Psoas muscle (tissue), 8 donors: ENCODE results near the gene IL1RN. TPM values are rescaled to one million over a fixed set of nuclear protein-coding genes. Genes with fewer than 3 reads are reported as not detected.

Experiments used
- ATAC-seq, 4 donors: fragments of 200-7000 bp; cut with Tn5 transposase; one replicate each; pipeline ENCODE4 v1.9.1; 2020; ENCODE audit warnings: moderate library complexity in 3 of 4, mild to moderate bottlenecking in 2 of 4
- DNase-seq, 2 donors: peaks; one replicate each; pipeline ENCODE4 v3.0.0-alpha.2; 2020
- H3K27ac ChIP-seq: fragments of 200-600 bp; one replicate; pipeline ENCODE4 v1.8.0; 2022
- H3K27me3 ChIP-seq, 3 donors: fragments of 200-600 bp in 1 of 3; one replicate each; pipeline versions ENCODE4 v1.6.1 to v1.8.0; 2013 to 2022; ENCODE audit warnings: low read length in 2 of 3, mild to moderate bottlenecking in 2 of 3, moderate library complexity in 1 of 3; ENCODE audit not compliant: insufficient read depth in 3 of 3
- H3K36me3 ChIP-seq, 2 donors: fragments of 200-600 bp in 1 of 2; one replicate each; pipeline versions ENCODE4 v1.6.1 to v1.8.0; 2013 to 2022; ENCODE audit warnings: low read depth in 1 of 2, mild to moderate bottlenecking in 1 of 2, moderate library complexity in 1 of 2; ENCODE audit not compliant: insufficient read depth in 1 of 2
- H3K4me1 ChIP-seq: fragments of 200-600 bp; one replicate; pipeline ENCODE4 v1.8.0; 2022
- H3K4me3 ChIP-seq: fragments of 200-600 bp; one replicate; pipeline ENCODE4 v1.8.0; 2022; ENCODE audit warnings: mild to moderate bottlenecking
- H3K9me3 ChIP-seq: fragments of 200-600 bp; one replicate; pipeline ENCODE4 v1.8.0; 2022
- WGBS, 3 donors: extraction: QIAGEN DNeasy Blood & Tissue Kit; methylation state at CpG; one replicate each; pipeline versions ENCODE4 v1.1.6 to v1.1.7; 2013; 5-methylcytosine and 5-hydroxymethylcytosine counted together
- intact Hi-C, 2 donors: fragments of 100-400 bp; cut with DNase I; formaldehyde crosslinking; loops; one replicate each; pipeline versions ENCODE4 v1.11.0 to v1.14.2; 2022
- polyA plus RNA-seq, 3 donors: library from polyadenylated mRNA; stranded (reverse); fragments of 200-250 nt; gene quantifications; one replicate each; pipeline ENCODE4 v1.2.3, GENCODE V29; 2013
- total RNA-seq, 4 donors: library from RNA; stranded (reverse); fragmentation: NEBNext Ultra II Directional in 2 of 4; extraction: Animal tissue kit (Norgen Biotek cat#: 25700) in 2 of 4; gene quantifications; one replicate each; pipeline versions ENCODE4 v1.2.1 to v1.2.4, GENCODE V29; 2021 to 2023
- TF ChIP-seq, protein P1 (sequence below): fragments of 200-600 bp; IDR thresholded peaks from one replicate; pipeline ENCODE4 v1.8.0; 2022; ENCODE audit warnings: antibody characterized with exemption
- donor health status: healthy with polysubstance abuse.
- donor health status: DM: no; HTN: no; CAD: no; lungs with moderate emphysema.
- donor health status: Bipolar disorder and iron deficiency.
- donor health status: healthy.
- donor health status: DM: yes; HTN: yes; CAD: no.
- donor health status: DM: no; HTN: no; CAD: no.
- donor health status: DM: no; HTN: no; CAD: no.
- donor health status: DM: yes; HTN: yes; CAD: no.

The IL1RN gene
- total and polyA plus RNA-seq, 7 donors = 0.09 to 2.0 (median 0.24) TPM; not detected in 1

DNA sequence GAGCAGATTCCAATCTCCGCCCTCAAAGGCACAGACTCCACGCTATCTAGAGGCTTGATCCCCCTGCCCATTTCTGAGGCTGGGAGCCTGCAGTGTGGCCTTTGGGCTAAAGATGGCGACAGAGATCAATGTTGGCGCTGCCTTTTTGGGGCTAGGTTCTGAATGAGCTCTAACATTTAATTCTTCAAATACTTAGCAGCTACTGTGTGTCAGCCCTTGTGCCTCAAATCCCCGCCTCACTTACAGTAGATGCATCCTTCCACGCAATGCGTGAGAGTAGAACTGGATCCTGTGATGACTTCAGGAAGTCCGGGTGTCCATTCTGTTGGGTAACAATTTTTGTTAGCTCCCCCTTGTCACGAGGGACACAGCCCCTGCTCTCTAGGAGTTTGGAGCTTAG, 47.3 kb upstream of the IL1RN start:
- no peaks in the 10 kb centered on the region for H3K9me3 ChIP-seq
- intact Hi-C loops = no loop called here
- H3K4me1 ChIP-seq = no peaks in the 10 kb centered on the region
- H3K4me3 ChIP-seq = no peak overlapping the region
- H3K36me3 ChIP-seq = no peaks in the 10 kb centered on the region
- whole genome bisulfite sequencing, 3 donors = 40 to 53% (median 49%) methylated on average over 9 of the region's 9 CpGs
- TF ChIP-seq, protein P1, sequence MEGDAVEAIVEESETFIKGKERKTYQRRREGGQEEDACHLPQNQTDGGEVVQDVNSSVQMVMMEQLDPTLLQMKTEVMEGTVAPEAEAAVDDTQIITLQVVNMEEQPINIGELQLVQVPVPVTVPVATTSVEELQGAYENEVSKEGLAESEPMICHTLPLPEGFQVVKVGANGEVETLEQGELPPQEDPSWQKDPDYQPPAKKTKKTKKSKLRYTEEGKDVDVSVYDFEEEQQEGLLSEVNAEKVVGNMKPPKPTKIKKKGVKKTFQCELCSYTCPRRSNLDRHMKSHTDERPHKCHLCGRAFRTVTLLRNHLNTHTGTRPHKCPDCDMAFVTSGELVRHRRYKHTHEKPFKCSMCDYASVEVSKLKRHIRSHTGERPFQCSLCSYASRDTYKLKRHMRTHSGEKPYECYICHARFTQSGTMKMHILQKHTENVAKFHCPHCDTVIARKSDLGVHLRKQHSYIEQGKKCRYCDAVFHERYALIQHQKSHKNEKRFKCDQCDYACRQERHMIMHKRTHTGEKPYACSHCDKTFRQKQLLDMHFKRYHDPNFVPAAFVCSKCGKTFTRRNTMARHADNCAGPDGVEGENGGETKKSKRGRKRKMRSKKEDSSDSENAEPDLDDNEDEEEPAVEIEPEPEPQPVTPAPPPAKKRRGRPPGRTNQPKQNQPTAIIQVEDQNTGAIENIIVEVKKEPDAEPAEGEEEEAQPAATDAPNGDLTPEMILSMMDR = peak; percentile 37
- ATAC-seq (peak in 1 of 4 donors; percentile 54), DNase-seq (no peak)
- no peak overlapping the region for H3K27ac ChIP-seq
- H3K27me3 ChIP-seq = peaks cover 0 to 3% (median 2%) of the 10 kb centered on the region in 3 donors

DNA sequence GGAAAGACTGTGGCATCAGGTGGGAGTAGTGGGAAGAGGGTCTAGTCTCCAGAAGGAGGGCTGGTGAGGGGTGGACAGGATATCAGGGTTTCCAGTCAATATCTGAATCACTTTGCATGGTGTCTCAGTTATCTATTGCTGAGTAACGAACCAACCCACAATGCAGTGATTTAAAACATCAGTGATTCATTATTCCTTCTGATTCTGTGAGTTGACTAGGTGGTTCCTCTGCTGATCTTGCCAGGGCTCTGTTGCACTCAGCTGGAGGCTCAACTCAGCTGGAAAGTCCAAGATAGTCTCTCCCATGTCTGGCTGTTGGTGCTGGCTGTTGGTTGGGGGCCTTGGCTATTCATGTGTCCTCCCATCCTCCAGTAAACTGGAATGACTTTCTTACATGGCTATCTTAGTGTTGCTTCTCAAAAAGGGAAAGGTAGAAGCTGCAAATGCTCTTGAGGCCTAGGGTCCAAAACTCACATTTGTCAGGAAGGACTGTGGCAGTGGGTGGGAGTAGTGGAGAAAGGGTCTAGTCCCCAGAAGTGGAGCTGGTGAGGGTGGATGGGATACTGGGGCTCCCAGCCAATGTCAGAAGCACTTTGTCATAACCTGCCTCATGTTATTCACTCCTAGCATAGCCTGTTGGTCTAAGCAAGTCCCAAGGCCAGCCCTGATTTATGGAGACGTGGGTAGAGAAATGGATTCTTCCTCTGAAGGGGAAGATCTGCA, 45.7 kb upstream of the IL1RN start:
- 83 to 90% (median 85%) methylated on average over 2 of the region's 2 CpGs for WGBS, 3 donors
- H3K4me3 ChIP-seq = no peak overlapping the region

DNA sequence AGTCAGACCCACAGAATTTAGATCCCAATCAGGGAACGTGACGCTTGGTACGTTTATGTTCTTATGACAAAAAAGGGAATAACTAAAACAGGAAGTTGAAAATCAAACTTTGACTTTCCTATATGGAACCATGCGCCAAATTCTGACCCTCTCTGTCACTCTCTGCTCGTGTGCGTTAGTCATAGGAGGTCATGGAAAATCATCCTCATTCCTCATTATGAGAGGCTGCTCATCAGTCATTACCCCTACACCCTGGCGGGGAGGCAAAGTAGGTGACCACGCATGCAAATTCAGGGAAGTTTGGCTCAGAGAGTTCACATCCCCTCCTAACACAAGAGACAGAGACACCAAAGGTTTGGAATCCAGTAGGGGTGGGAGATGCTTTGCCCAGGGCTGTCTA, 44.1 kb upstream of the IL1RN start:
- Histone ChIP-seq H3K4me3 (no peak overlapping the region), H3K4me1 (no peaks in the 10 kb centered on the region), H3K27ac (no peak overlapping the region), H3K27me3 (peaks cover 0 to 6% (median 2%) of the 10 kb centered on the region in 3 donors), H3K9me3 (no peaks in the 10 kb centered on the region), H3K36me3 (no peaks in the 10 kb centered on the region)
- DNase-seq = no peak
- 80 to 81% (median 81%) methylated on average over 8 of the region's 8 CpGs for WGBS, 3 donors
- TF ChIP-seq, protein P1 = no peak
- ATAC-seq = no peak
- intact Hi-C loops = no loop called here

More for the DNA sequence above, 45.7 kb upstream of the IL1RN start:
- intact Hi-C loops = no loop called here
- ATAC-seq (no peak), DNase-seq (no peak)
- Histone ChIP-seq H3K9me3 (no peaks in the 10 kb centered on the region), H3K36me3 (no peaks in the 10 kb centered on the region), H3K27ac (no peak overlapping the region), H3K4me1 (no peaks in the 10 kb centered on the region), H3K27me3 (peaks cover 0 to 6% (median 3%) of the 10 kb centered on the region in 3 donors)
- TF ChIP-seq, protein P1 = no peak

DNA sequence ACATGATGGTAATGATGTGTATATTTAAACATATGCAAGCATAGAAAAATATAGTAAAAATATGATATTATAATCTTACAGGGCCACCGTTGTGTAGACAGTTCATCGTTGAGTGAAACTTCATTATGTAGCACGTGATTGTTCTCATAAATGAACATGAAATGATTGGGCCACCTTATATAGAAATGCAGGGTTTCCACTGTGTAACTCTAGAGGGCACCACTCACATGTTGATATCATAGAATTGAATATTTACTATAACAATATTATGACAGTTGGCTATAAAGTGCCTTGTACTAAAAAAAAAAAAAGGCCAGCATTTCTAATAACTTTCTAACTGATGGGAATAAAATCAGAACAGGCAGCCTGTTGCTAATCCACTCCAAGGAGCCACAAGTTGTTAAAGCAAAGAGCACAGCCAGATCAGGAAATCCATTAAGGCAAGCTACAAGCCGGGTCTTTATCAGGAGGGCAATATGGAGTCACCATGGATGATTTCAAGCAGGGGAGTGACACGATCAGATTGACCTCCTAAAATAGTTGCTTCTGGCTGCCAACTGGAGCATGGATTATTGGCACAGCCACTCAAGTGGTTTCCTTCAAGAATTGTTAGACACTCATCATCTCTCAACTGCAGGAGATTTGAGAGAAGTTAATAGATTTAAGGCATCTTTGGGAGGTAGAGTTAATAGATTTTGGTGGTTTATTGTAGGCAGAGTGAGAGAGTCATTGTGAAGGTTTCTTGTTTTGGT, 43.0 kb upstream of the IL1RN start:
- TF ChIP-seq, protein P1 = no peak
- no peak for DNase-seq
- Histone ChIP-seq H3K4me3 (no peak overlapping the region), H3K9me3 (no peaks in the 10 kb centered on the region), H3K27me3 (peaks cover 0 to 10% (median 2%) of the 10 kb centered on the region in 3 donors), H3K4me1 (no peaks in the 10 kb centered on the region), H3K36me3 (no peaks in the 10 kb centered on the region), H3K27ac (no peak overlapping the region)
- intact Hi-C loops = no loop called here
- ATAC-seq = no peak
- WGBS, 3 donors = 54 to 64% (median 55%) methylated on average over 5 of the region's 5 CpGs
